ENCODE results near the gene SPATA31D4.
"Not testable (repeated sequence)": the region's sequence is repeated elsewhere in the genome, so short reads cannot be mapped to it uniquely, and the experiment has no call there.

Gene SPATA31D4

DNA sequence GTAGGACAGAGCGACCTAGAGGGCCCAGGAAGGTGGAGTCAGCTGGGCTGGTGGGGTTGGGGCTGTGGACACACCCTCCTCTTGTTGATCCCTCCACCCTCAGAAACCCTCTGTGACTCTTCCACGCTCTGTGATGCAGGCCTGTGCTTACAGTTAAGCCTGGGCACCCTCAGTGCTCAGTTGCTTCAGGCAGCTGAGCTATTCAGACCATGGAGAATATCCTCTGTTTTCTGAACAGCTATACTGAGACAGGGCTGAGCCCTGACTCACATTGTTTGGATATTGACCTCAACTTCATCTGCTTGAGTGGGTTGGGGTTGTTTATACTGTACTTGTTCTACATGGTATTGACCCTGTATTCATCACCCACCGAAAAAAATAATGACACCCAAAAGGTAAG lies at the start of gene SPATA31D4:
Gene SPATA31D4, plus strand, starts transcription at position 124 of the 400 bp plus-strand sequence. Its CDS starts 86 bp downstream, at position 210.
- not testable (repeated sequence) for H3K4me3 ChIP-seq (ENCODE audit: low read length); DNase-seq (ENCODE audit: low read depth)

DNA sequence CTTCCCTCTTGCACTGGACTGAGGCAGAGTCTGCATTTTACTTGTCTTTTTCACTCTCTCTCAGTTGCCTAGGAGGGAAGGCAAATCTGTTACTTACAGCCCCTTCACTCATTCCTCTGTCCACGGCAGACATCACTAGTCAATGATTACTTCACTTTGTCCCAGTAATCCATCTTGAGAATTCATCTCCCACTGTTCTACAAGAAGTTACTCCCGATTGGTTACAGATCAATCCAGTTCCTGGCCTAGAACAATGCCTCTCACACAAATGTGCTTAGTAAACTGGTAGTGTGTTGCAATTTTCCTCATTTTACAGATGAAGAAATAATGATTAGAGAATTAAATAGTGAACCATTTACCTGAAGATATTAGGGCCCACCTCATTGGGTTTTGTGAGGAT lies 49.7 kb upstream of the SPATA31D4 start:
- no peak for DNase-seq (ENCODE audit: low read depth)
- no peak overlapping the region for H3K4me3 ChIP-seq (ENCODE audit: low read length)
- TF ChIP-seq, protein P1, sequence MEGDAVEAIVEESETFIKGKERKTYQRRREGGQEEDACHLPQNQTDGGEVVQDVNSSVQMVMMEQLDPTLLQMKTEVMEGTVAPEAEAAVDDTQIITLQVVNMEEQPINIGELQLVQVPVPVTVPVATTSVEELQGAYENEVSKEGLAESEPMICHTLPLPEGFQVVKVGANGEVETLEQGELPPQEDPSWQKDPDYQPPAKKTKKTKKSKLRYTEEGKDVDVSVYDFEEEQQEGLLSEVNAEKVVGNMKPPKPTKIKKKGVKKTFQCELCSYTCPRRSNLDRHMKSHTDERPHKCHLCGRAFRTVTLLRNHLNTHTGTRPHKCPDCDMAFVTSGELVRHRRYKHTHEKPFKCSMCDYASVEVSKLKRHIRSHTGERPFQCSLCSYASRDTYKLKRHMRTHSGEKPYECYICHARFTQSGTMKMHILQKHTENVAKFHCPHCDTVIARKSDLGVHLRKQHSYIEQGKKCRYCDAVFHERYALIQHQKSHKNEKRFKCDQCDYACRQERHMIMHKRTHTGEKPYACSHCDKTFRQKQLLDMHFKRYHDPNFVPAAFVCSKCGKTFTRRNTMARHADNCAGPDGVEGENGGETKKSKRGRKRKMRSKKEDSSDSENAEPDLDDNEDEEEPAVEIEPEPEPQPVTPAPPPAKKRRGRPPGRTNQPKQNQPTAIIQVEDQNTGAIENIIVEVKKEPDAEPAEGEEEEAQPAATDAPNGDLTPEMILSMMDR (conservative IDR thresholded peaks at IDR 0.05; ENCODE audit: low read length) = no peak

DNA sequence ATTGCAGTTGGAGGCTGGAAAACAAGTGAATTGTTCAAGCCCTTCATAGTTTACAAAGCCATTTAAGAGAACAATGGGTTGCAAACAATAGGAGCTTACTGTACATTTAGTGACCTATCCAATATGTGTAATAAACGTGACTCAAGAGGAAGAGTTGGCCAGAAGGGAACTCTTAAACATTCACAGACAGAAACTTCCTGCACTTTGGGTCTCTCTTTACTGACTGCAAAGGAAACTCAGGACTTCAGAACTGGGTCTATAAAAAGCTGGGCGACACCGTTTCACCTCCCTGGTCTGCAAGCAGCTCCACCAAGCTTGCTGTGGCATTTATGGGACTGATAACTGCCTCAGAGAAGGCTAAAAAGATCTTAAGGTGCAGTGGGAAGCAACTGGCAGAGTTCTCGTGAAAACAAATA lies 48.7 kb upstream of the SPATA31D4 start:
- no peak overlapping the region for H3K4me3 ChIP-seq (ENCODE audit: low read length)
- TF ChIP-seq, protein P1 (conservative IDR thresholded peaks at IDR 0.05; ENCODE audit: low read length) = no peak
- DNase-seq (ENCODE audit: low read depth) = no peak

DNA sequence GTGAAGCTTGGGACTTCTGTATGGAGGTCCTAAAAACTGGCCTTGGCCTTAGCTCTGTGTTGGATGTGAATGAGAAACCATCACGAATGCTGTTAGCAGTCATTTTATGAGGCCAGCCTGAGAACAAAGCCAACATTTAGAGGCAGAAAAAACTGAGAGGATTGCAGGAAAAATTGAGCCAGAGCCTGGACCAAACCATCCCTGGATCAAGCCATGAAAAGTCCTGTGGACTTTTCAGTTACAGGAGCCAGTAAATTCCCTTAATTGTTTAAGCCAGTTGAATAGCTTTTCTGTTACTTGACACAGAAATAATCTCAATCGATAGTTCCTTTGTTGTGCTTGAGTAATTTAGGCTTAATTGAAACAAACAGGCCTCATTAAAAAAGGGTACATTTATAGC lies 42.6 kb upstream of the SPATA31D4 start:
- TF ChIP-seq, protein P1 (conservative IDR thresholded peaks at IDR 0.05; ENCODE audit: low read length) = no peak
- DNase-seq (ENCODE audit: low read depth) = no peak
- H3K4me3 ChIP-seq (ENCODE audit: low read length) = no peak overlapping the region

DNA sequence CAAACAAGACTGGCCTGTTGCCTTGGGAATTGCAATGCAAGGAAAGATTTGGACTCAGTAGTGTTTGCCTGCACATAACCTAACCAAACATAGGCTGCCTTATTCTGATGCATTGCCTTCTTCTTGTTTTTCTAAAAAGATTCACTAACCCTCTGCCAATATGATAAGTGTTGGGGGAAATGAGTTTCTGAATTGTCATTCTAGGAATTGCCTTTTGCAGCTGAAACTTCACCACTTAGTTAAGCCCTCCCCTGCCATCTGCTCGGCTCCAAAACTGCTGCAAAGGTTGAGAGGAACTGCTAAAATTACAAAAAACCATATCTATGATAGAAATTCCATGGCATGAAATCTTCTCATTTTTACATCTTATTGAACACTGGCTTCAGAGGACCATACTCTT lies 41.6 kb upstream of the SPATA31D4 start:
- DNase-seq (ENCODE audit: low read depth) = no peak
- TF ChIP-seq, protein P1 (conservative IDR thresholded peaks at IDR 0.05; ENCODE audit: low read length) = no peak

DNA sequence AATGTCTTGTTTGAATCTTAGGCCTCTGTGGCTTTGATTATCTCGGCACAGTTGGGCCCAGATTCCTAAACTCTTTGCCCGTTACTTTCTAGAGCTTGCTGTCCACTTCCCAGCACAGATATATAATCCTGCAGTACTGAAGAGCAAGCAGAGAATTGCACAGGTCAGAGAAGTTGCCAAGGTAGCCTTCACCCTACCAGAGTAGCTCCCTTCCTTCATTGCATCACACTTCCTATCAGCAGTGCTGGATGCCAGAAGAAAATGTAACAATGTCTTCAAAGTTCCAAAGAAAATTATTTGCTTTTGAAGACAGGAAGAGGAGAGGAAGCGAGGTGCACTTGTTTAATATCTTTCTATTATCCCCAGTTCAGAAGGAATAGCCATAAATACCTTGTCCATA lies 38.1 kb upstream of the SPATA31D4 start:
- DNase-seq (ENCODE audit: low read depth) = no peak
- TF ChIP-seq, protein P1 (conservative IDR thresholded peaks at IDR 0.05; ENCODE audit: low read length) = no peak

More for the DNA sequence above, 41.6 kb upstream of the SPATA31D4 start:
- no peak overlapping the region for H3K4me3 ChIP-seq (ENCODE audit: low read length)

DNA sequence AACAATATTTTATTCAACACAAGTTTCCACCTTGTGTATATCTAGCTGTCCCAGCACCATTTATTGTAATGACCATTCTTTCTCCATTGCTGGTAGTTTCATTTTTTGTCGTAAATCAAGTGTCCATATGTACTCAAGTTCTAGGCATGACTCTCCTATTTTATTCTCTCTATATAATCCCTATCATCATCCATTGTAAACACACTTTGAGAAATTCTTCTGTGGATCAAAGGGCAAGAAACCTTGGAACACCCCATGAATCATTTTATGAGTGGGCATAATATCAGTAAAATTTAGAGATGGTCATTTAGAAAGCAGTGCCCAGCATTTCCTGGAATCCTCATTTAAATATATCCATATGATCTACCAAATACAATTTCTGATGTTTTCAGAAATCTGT lies 35.8 kb upstream of the SPATA31D4 start:
- DNase-seq (ENCODE audit: low read depth) = no peak
- TF ChIP-seq, protein P1 (conservative IDR thresholded peaks at IDR 0.05; ENCODE audit: low read length) = no peak
- no peak overlapping the region for H3K4me3 ChIP-seq (ENCODE audit: low read length)

More for the DNA sequence above, 38.1 kb upstream of the SPATA31D4 start:
- no peak overlapping the region for H3K4me3 ChIP-seq (ENCODE audit: low read length)

DNA sequence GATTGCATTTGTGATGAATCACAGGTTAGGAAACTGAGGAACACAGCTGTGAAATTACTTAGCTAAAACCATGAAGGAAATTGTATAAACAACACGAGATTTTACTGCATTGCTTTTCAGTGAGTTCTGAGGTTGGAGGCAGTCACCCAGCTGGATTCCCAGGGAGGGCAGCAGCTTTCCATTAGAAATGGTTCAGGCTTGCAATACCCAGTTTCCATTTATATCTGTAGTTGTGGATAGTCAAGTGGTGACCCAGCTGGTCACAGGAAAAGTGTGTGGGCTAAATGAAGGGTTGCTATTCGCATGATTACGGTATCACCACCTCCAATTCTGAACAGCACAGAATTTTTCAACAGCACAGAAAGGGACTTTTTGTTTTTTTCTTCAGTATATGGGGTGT lies 34.3 kb upstream of the SPATA31D4 start:
- TF ChIP-seq, protein P1 (conservative IDR thresholded peaks at IDR 0.05; ENCODE audit: low read length) = no peak
- DNase-seq (ENCODE audit: low read depth) = peak; percentile 5
- H3K4me3 ChIP-seq (ENCODE audit: low read length) = no peak overlapping the region

All from AG10803 (cell line).